Ovary (tissue), 9 donors: ENCODE results near the gene PALB2. TPM values are rescaled to one million over a fixed set of nuclear protein-coding genes. Genes with fewer than 3 reads are reported as not detected.
"Not testable (repeated sequence)": the region's sequence is repeated elsewhere in the genome, so short reads cannot be mapped to it uniquely, and the experiment has no call there.

ENCODE experiments used
- DNase-seq, 5 donors: peaks; one replicate each; pipeline ENCODE4 v3.0.0-alpha.2; 2019 to 2020
- H3K27ac ChIP-seq, 2 donors: fragments of 200-600 bp; one replicate each; pipeline versions ENCODE4 v1.5.1 to v1.8.0; 2019 to 2022
- H3K27me3 ChIP-seq: fragments of 200-600 bp; one replicate; pipeline ENCODE4 v1.8.0; 2022
- H3K36me3 ChIP-seq: fragments of 200-600 bp; sonication (generic); one replicate; pipeline ENCODE4 v1.5.1; 2019
- H3K4me1 ChIP-seq: one replicate; pipeline ENCODE4 v1.8.1; 2013; ENCODE audit warnings: mild to moderate bottlenecking, moderate library complexity; ENCODE audit not compliant: insufficient read depth
- H3K4me3 ChIP-seq: fragments of 200-600 bp; sonication (generic); one replicate; pipeline ENCODE4 v1.5.1; 2017
- H3K9me3 ChIP-seq, 2 donors: fragments of 200-600 bp in 1 of 2; sonication (generic) in 1 of 2; one replicate each; pipeline versions ENCODE4 v1.5.1 to v1.8.1; 2013 to 2019; ENCODE audit warnings: mild to moderate bottlenecking in 1 of 2, moderate library complexity in 1 of 2
- CTCF ChIP-seq, 3 donors: fragments of 450-650 bp in 2 of 3; fragments of 200-600 bp in 1 of 3; IDR thresholded peaks; one replicate each; pipeline versions ENCODE4 v1.5.1 to v1.8.0; 2016 to 2022; ENCODE audit warnings: antibody characterized with exemption in 3 of 3, mild to moderate bottlenecking in 1 of 3
- EP300 ChIP-seq: sonication (generic); formaldehyde crosslinking; IDR thresholded peaks from one replicate; pipeline ENCODE4 v1.6.1; 2017; ENCODE audit warnings: antibody characterized with exemption
- POLR2A ChIP-seq: fragments of 450-650 bp; IDR thresholded peaks from one replicate; pipeline ENCODE4 v1.6.1; 2017; ENCODE audit warnings: antibody characterized with exemption, mild to moderate bottlenecking, moderate library complexity
- WGBS, 3 donors: extraction: QIAGEN DNeasy Blood & Tissue Kit in 1 of 3; methylation state at CpG; one replicate each; pipeline versions ENCODE4 v1.1.5 to v1.1.7; 2013 to 2017; 5-methylcytosine and 5-hydroxymethylcytosine counted together
- intact Hi-C, 4 donors: fragments of 100-400 bp; cut with DNase I; formaldehyde crosslinking; loops; one replicate each; pipeline versions ENCODE4 v1.11.0 to v1.15.1; 2022 to 2023
- polyA plus RNA-seq, 2 donors: library from polyadenylated mRNA; stranded (reverse); fragments of 200-250 nt in 1 of 2; fragments of 350-450 nt in 1 of 2; fragmentation: Illumina TruSeq in 1 of 2; extraction: RNeasy Lipid Tissue Mini Kit (QIAGEN cat#74804) in 1 of 2; gene quantifications; one replicate each; pipeline ENCODE4 v1.2.3, GENCODE V29; 2013 to 2014
- total RNA-seq, 7 donors: library from RNA; depleted of rRNA in 2 of 7; stranded (reverse); fragments of >200 nt in 2 of 7; fragmentation: NEBNext Ultra II Directional in 3 of 7; extraction: Animal tissue kit (Norgen Biotek cat#: 25700) in 3 of 7; gene quantifications; one replicate each; pipeline versions ENCODE4 v1.1.0 to v1.2.4, GENCODE V29; 2016 to 2023
- donor health status: DM: no; HTN: no; CAD: no; lungs with moderate emphysema.
- donor health status: DM: no; HTN: no; CAD: no.
- donor health status: Bipolar disorder and iron deficiency.
- donor health status: DM: yes; HTN: yes; CAD: no.
- donor health status: DM: no; HTN: no; CAD: no.
- donor health status: DM: yes; HTN: yes; CAD: no.

PALB2 gene
- total and polyA plus RNA-seq, 9 donors: 6.1 to 13.7 (median 9.9) TPM

DNA sequence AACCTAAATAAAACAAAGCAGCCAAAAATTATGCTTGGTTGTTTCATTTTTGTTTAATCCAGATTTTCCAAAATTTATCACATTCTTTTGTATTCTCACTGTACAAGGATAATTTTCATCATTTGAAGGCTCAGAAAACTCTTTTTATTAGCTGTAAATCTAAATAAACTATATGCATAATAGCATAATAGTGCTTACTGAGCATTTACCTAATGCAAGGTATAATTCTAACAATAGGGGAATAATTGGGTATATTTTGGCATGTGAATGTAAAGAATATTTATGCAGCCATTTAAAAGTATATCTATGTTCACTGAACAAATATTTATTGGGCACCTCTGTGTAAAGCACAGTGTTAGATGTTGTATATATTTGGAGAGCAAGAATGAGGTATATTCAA lies 17.0 kb downstream of the PALB2 start:
- DNase-seq: no peak
- no peak overlapping the region for H3K4me3 ChIP-seq
- H3K27ac ChIP-seq: no peak overlapping the region
- intact Hi-C loops: no loop called here
- TF ChIP-seq CTCF (IDR thresholded peaks at IDR 0.05) (no peak), EP300 (no peak), POLR2A (no peak)
- no peaks in the 10 kb centered on the region for H3K27me3 ChIP-seq
- no peaks in the 10 kb centered on the region for H3K36me3 ChIP-seq
- no peaks in the 10 kb centered on the region for H3K4me1 ChIP-seq
- no peaks in the 10 kb centered on the region for H3K9me3 ChIP-seq

- Histone ChIP-seq H3K4me1 (no peaks in the 10 kb centered on the region), H3K27ac (no peak overlapping the region), H3K9me3 (no peaks in the 10 kb centered on the region), H3K4me3 (no peak overlapping the region), H3K36me3 (no peaks in the 10 kb centered on the region), H3K27me3 (no peaks in the 10 kb centered on the region)
- 95 to 97% (median 96%) methylated on average over 9 of the region's 9 CpGs for WGBS, 3 donors
- no peak for DNase-seq
- intact Hi-C loops: no loop called here
- TF ChIP-seq EP300 (no peak), CTCF (IDR thresholded peaks at IDR 0.05) (no peak), POLR2A (no peak)
Measured at GRCh38 chr16:23615805-23616204, 25.3 kb downstream of the PALB2 start.

DNA sequence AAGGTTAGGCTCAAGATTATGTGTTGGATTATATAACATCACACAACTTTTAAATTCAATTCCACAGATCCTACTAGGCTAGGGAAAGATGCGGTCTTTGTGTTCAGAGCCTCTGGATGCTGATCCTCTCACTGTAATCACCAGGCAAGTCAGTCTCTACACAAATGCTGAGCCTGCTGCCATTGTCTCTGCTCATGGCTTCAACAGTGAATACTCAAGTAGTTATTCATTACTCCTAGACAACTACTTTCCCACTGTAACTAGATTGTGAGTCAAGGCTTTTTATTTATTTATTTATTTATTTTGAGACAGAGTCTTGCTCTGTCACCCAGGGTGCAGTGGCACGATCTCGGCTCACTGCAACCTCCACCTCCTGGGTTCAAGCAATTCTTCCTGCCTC lies 29.2 kb downstream of the PALB2 start:
- Histone ChIP-seq H3K4me3 (no peak overlapping the region), H3K9me3 (no peaks in the 10 kb centered on the region), H3K27ac (no peak overlapping the region), H3K4me1 (no peaks in the 10 kb centered on the region), H3K36me3 (no peaks in the 10 kb centered on the region), H3K27me3 (no peaks in the 10 kb centered on the region)
- WGBS, 3 donors: 97 to 99% (median 99%) methylated on average over 3 of the region's 3 CpGs
- intact Hi-C loops: no loop called here
- DNase-seq: no peak
- TF ChIP-seq POLR2A (no peak), CTCF (IDR thresholded peaks at IDR 0.05) (no peak), EP300 (no peak)

GRCh38 chr16:23610905-23611304 lies 30.2 kb downstream of the PALB2 start:
- 95 to 96% (median 95%) methylated on average over 6 of the region's 6 CpGs for WGBS, 3 donors
- H3K27ac ChIP-seq, H3K36me3 ChIP-seq, H3K9me3 ChIP-seq, intact Hi-C loops, H3K27me3 ChIP-seq, H3K4me3 ChIP-seq, DNase-seq, H3K4me1 ChIP-seq: not testable (repeated sequence)

DNA sequence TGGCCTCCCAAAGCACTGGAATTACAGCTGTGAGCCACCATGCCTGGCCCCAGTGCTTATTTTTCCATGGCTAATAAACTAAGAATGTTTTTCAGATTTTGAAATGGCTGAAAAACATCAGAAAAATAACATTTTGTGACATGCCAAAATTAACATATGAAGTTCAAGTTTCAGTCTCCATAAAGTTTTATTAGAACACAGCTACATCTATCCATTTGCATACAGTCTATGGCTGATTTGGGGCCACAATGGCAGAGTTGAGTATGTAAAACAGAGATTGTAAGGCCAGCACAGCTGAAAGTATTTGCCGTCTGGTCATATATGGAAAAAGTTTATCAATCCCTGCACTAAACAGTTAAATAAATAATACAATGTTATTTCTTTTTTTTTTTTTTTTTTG lies 31.2 kb downstream of the PALB2 start:
- H3K4me1 ChIP-seq: no peaks in the 10 kb centered on the region
- 95 to 100% (median 97%) methylated on average over 1 of the region's 1 CpG for WGBS, 3 donors
- H3K27ac ChIP-seq: no peak overlapping the region
- H3K36me3 ChIP-seq: no peaks in the 10 kb centered on the region
- no peaks in the 10 kb centered on the region for H3K27me3 ChIP-seq
- DNase-seq: no peak
- H3K9me3 ChIP-seq: no peaks in the 10 kb centered on the region
- intact Hi-C loops: no loop called here
- H3K4me3 ChIP-seq: no peak overlapping the region
- TF ChIP-seq POLR2A (no peak), EP300 (no peak), CTCF (IDR thresholded peaks at IDR 0.05) (no peak)
